ENCODE measurements around the gene ANKRD65. TPM values are rescaled to one million over a fixed set of nuclear protein-coding genes. Genes with fewer than 3 reads are reported as not detected.
A peak's percentile ranks its signal among the peaks of the same experiment; 100 is the strongest.

ANKRD65 gene
- total and polyA plus RNA-seq, 2 donors (not counting 3 experiments of a cell fraction or from before 2014, with no cell fraction given) = 0.15 to 0.38 TPM

- TF ChIP-seq CTCF (IDR thresholded peaks at IDR 0.05; ENCODE audit: extremely low read depth in 1 of 2, insufficient read depth in 1 of 2, low read depth in 1 of 2, low read length in 2 of 2) (no peak), POLR2AphosphoS5 (IDR thresholded peaks at IDR 0.05; ENCODE audit: insufficient read depth, low read depth, low read length) (no peak), FOS (IDR thresholded peaks at IDR 0.05; ENCODE audit: borderline replicate concordance, insufficient read depth, low read length) (no peak), MYC (IDR thresholded peaks at IDR 0.05; ENCODE audit: low read depth, low read length) (no peak), GATA2 (IDR thresholded peaks at IDR 0.05; ENCODE audit: insufficient read depth, insufficient read length, low read depth, low read length) (no peak), EZH2 (IDR thresholded peaks at IDR 0.05; ENCODE audit: borderline replicate concordance, low read depth, low read length, severe bottlenecking) (no peak), JUN (IDR thresholded peaks at IDR 0.05; ENCODE audit: borderline replicate concordance, insufficient read depth, insufficient read length, low read depth) (no peak), MAX (IDR thresholded peaks at IDR 0.05; ENCODE audit: insufficient read depth, insufficient read length) (no peak), POLR2A (IDR thresholded peaks at IDR 0.05; ENCODE audit: low read depth, low read length) (no peak)
- intact Hi-C loops (cut with micrococcal nuclease) (no loop called here), dilution Hi-C loops (cut with MboI; ENCODE audit: extremely low pct_ligation_motif_present, low sequenced_read_pairs) (no loop called here)
- Histone ChIP-seq H3K9me1 (replicated peaks; ENCODE audit: control insufficient read depth, extremely low read depth, insufficient read depth, low read length) (no peaks in the 10 kb centered on the region), H3K9me3 (replicated peaks; ENCODE audit: control insufficient read depth, insufficient read depth, low read length) (no peaks in the 10 kb centered on the region), H3K27ac (ENCODE audit: insufficient read depth, low read depth, low read length) (no peak overlapping the region), H3K27me3 (ENCODE audit: control insufficient read depth in 2 of 2, insufficient read depth in 2 of 2, low read length in 2 of 2) (no peaks in the 10 kb centered on the region), H3K36me3 (ENCODE audit: control insufficient read depth in 2 of 2, extremely low read depth in 1 of 2, insufficient read depth in 2 of 2, low read length in 2 of 2) (no peaks in the 10 kb centered on the region), H3K4me3 (replicated peaks in 1 of 3; ENCODE audit: insufficient read depth in 1 of 3, low read depth in 1 of 3, low read length in 3 of 3) (peak overlapping the region in 1 of 3 experiments; percentile 18), H3K4me1 (ENCODE audit: control insufficient read depth, extremely low read depth, insufficient read depth, low read length) (peaks cover 10% of the 10 kb centered on the region), H3K79me2 (ENCODE audit: control insufficient read depth, insufficient read depth, low read length) (no peaks in the 10 kb centered on the region), H3K4me2 (ENCODE audit: insufficient read depth, low read length) (no peak overlapping the region), H4K20me1 (replicated peaks; ENCODE audit: control insufficient read depth, extremely low read depth, insufficient read depth, low read length) (no peaks in the 10 kb centered on the region), H3K9ac (replicated peaks; ENCODE audit: extremely low read depth, insufficient read depth, low read length) (no peak overlapping the region), H2AFZ (ENCODE audit: low read depth, low read length) (no peak overlapping the region)
- DNase-seq (ENCODE audit: low read depth, low spot score) (no peak), FAIRE-seq (no peak)
- BruUV-seq (replicated peaks) = no TSS peak
- ChIA-PET POLR2A (no interaction called here), CTCF (no interaction called here)
Measured at GRCh38 chr1:1427106-1427819, 6.2 kb upstream of the ANKRD65 start.
